Measurements from ENCODE around the gene GAPDHS.

GRCh38 chr19:35524181-35524837 lies 8.9 kb upstream of the GAPDHS start:
- TF ChIP-seq CTCF (IDR thresholded peaks at IDR 0.05; ENCODE audit: poor library complexity) (no peak), EZH2phosphoT487 (IDR thresholded peaks at IDR 0.05; ENCODE audit: low read depth, severe bottlenecking, unreplicated experiment) (no peak)

Measured in hepatocyte (in vitro differentiated cells).